Neural cell (in vitro differentiated cells): ENCODE data around the gene ARHGEF37. TPM values are rescaled to one million over a fixed set of nuclear protein-coding genes. Genes with fewer than 3 reads are reported as not detected.

Experiments
- H2AFZ ChIP-seq: fragments of 200-600, 300-800 bp; sonication (generic), shearing (Covaris generic); 2 replicates; pipeline ENCODE4 v1.6.0; 2014; ENCODE audit warnings: low read depth, mild to moderate bottlenecking, antibody characterized with exemption, low read length, moderate library complexity
- H3F3A ChIP-seq: fragments of 200-600 bp; shearing (Covaris generic); 2 replicates; pipeline ENCODE4 v1.6.1; 2016; ENCODE audit warnings: mild to moderate bottlenecking, moderate library complexity, mixed read lengths, antibody characterized with exemption, low read length; ENCODE audit not compliant: insufficient read depth, poor library complexity, severe bottlenecking
- H3K27ac ChIP-seq: fragments of 200-600, 300-800 bp; sonication (generic), shearing (Covaris generic); 2 replicates; pipeline ENCODE4 v1.5.1; 2014; ENCODE audit warnings: mild to moderate bottlenecking, low read length, moderate library complexity
- H3K27me3 ChIP-seq: fragments of 300-800, 200-600 bp; sonication (generic), shearing (Covaris generic); 2 replicates; pipeline ENCODE4 v1.6.0; 2014; ENCODE audit warnings: mild to moderate bottlenecking, low read depth, low read length, moderate library complexity; ENCODE audit not compliant: insufficient read depth
- H3K36me3 ChIP-seq: fragments of 300-800, 200-600 bp; sonication (generic), shearing (Covaris generic); 2 replicates; pipeline ENCODE4 v1.5.1; 2014; ENCODE audit warnings: mild to moderate bottlenecking, antibody characterized with exemption, low read length, moderate library complexity; ENCODE audit not compliant: insufficient read depth
- H3K4me2 ChIP-seq: fragments of 300-800, 200-600 bp; sonication (generic), shearing (Covaris generic); 2 replicates; pipeline ENCODE4 v1.6.0; 2014; ENCODE audit warnings: mild to moderate bottlenecking, low read length
- H3K4me3 ChIP-seq: fragments of 300-800, 200-600 bp; sonication (generic), shearing (Covaris generic); 2 replicates; pipeline ENCODE4 v1.5.1; 2014; ENCODE audit warnings: mild to moderate bottlenecking, low read length, moderate library complexity
- H3K79me2 ChIP-seq: fragments of 200-600 bp; shearing (Covaris generic); replicated peaks from 2 replicates; pipeline ENCODE4 v1.6.0; 2014; ENCODE audit warnings: mild to moderate bottlenecking, low read length, moderate library complexity; ENCODE audit not compliant: insufficient read depth
- H3K9ac ChIP-seq: fragments of 300-800, 200-600 bp; sonication (generic), shearing (Covaris generic); 2 replicates; pipeline ENCODE4 v1.6.1; 2016; ENCODE audit warnings: mild to moderate bottlenecking, low read length, mixed read lengths
- H3K9me2 ChIP-seq: fragments of 200-600 bp; shearing (Covaris generic); 2 replicates; pipeline ENCODE4 v1.6.1; 2016; ENCODE audit warnings: mild to moderate bottlenecking, low read length, mixed read lengths; ENCODE audit not compliant: insufficient read depth
- H3K9me3 ChIP-seq: fragments of 200-600, 300-800 bp; sonication (generic), shearing (Covaris generic); 2 replicates; pipeline ENCODE4 v1.6.1; 2016; ENCODE audit warnings: mild to moderate bottlenecking, mixed run types, low read length, moderate library complexity, mixed read lengths
- H4K20me1 ChIP-seq: fragments of 200-600 bp; shearing (Covaris generic); 2 replicates; pipeline ENCODE4 v1.6.1; 2016; ENCODE audit warnings: mild to moderate bottlenecking, mixed run types; ENCODE audit not compliant: insufficient read depth
- CTCF ChIP-seq: fragments of 450-650 bp; IDR thresholded peaks from 2 replicates; pipeline ENCODE4 v1.5.1; 2014; ENCODE audit warnings: antibody characterized with exemption, mild to moderate bottlenecking, moderate library complexity; ENCODE audit not compliant: poor library complexity, severe bottlenecking
- EP300 ChIP-seq: fragments of 450-650 bp; conservative IDR thresholded peaks from 2 replicates; pipeline ENCODE4 v1.6.1; 2014; ENCODE audit warnings: antibody characterized with exemption, mild to moderate bottlenecking, moderate library complexity; ENCODE audit not compliant: poor library complexity, severe bottlenecking
- EZH2 ChIP-seq: fragments of 200-600, 300-800 bp; shearing (Covaris generic), sonication (generic); IDR thresholded peaks from 2 replicates; pipeline ENCODE4 v1.6.1; 2014; ENCODE audit warnings: antibody characterized with exemption, low read length, borderline replicate concordance, mild to moderate bottlenecking; ENCODE audit not compliant: insufficient read depth, poor library complexity, severe bottlenecking
- MXI1 ChIP-seq: fragments of 450-650 bp; conservative IDR thresholded peaks from 2 replicates; pipeline ENCODE4 v1.6.1; 2014; ENCODE audit warnings: antibody characterized with exemption, mild to moderate bottlenecking; ENCODE audit not compliant: poor library complexity, severe bottlenecking
- POLR2AphosphoS5 ChIP-seq: IDR thresholded peaks from 2 replicates; pipeline ENCODE4 v1.6.1; 2012
- RAD21 ChIP-seq: fragments of 450-650 bp; conservative IDR thresholded peaks from 2 replicates; pipeline ENCODE4 v1.6.1; 2014; ENCODE audit warnings: antibody characterized with exemption, mild to moderate bottlenecking, moderate library complexity
- REST ChIP-seq: IDR thresholded peaks from 2 replicates; pipeline ENCODE4 v1.6.1; 2012; ENCODE audit warnings: borderline replicate concordance
- SMC3 ChIP-seq: fragments of 450-650 bp; conservative IDR thresholded peaks from 2 replicates; pipeline ENCODE4 v1.6.1; 2014; ENCODE audit warnings: antibody characterized with exemption, mild to moderate bottlenecking, moderate library complexity; ENCODE audit not compliant: poor library complexity
- TAF1 ChIP-seq: IDR thresholded peaks from 2 replicates; pipeline ENCODE4 v1.6.1; 2012; ENCODE audit warnings: low read depth
- polyA plus RNA-seq: library from polyadenylated mRNA; depleted of rRNA; stranded (reverse); fragments of >200 nt; gene quantifications from 2 replicates; pipeline ENCODE4 v1.2.3, GENCODE V29; 2014

Gene ARHGEF37
- polyA plus RNA-seq, 1 donor from 2014 or later = 0.53 TPM

- Histone ChIP-seq H3F3A (no peaks in the 10 kb centered on the region), H3K27me3 (no peaks in the 10 kb centered on the region), H3K4me3 (no peak overlapping the region), H3K36me3 (no peaks in the 10 kb centered on the region), H3K4me2 (no peak overlapping the region), H3K79me2 (no peaks in the 10 kb centered on the region), H3K27ac (no peak overlapping the region), H2AFZ (no peak overlapping the region), H3K9ac (no peak overlapping the region), H3K9me2 (no peaks in the 10 kb centered on the region), H4K20me1 (no peaks in the 10 kb centered on the region), H3K9me3 (no peaks in the 10 kb centered on the region)
- no peak for TF ChIP-seq CTCF
- TF ChIP-seq EP300 = no peak
- no peak for TF ChIP-seq POLR2AphosphoS5
- no peak for TF ChIP-seq MXI1
- TF ChIP-seq REST = no peak
- TF ChIP-seq RAD21 = no peak
- no peak for TF ChIP-seq EZH2
- no peak for TF ChIP-seq TAF1
These were observed 91.6 kb downstream of the ARHGEF37 start for GRCh38 chr5:149672701-149673476.

GRCh38 chr5:149674686-149675085 lies 93.4 kb downstream of the ARHGEF37 start:
- TF ChIP-seq TAF1 (no peak), MXI1 (no peak), CTCF (no peak), EZH2 (no peak), POLR2AphosphoS5 (no peak), EP300 (no peak), REST (no peak), SMC3 (no peak), RAD21 (no peak)
- Histone ChIP-seq H3K27me3 (no peaks in the 10 kb centered on the region), H3K9me3 (no peaks in the 10 kb centered on the region), H3K36me3 (no peaks in the 10 kb centered on the region), H4K20me1 (no peaks in the 10 kb centered on the region), H3K9me2 (no peaks in the 10 kb centered on the region), H3K4me3 (no peak overlapping the region), H3K79me2 (no peaks in the 10 kb centered on the region), H3F3A (no peaks in the 10 kb centered on the region), H3K9ac (no peak overlapping the region), H3K4me2 (no peak overlapping the region), H2AFZ (no peak overlapping the region), H3K27ac (no peak overlapping the region)
